ENCODE results near the gene ANGPTL1.

ANGPTL1 gene, protein sequence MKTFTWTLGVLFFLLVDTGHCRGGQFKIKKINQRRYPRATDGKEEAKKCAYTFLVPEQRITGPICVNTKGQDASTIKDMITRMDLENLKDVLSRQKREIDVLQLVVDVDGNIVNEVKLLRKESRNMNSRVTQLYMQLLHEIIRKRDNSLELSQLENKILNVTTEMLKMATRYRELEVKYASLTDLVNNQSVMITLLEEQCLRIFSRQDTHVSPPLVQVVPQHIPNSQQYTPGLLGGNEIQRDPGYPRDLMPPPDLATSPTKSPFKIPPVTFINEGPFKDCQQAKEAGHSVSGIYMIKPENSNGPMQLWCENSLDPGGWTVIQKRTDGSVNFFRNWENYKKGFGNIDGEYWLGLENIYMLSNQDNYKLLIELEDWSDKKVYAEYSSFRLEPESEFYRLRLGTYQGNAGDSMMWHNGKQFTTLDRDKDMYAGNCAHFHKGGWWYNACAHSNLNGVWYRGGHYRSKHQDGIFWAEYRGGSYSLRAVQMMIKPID

DNA sequence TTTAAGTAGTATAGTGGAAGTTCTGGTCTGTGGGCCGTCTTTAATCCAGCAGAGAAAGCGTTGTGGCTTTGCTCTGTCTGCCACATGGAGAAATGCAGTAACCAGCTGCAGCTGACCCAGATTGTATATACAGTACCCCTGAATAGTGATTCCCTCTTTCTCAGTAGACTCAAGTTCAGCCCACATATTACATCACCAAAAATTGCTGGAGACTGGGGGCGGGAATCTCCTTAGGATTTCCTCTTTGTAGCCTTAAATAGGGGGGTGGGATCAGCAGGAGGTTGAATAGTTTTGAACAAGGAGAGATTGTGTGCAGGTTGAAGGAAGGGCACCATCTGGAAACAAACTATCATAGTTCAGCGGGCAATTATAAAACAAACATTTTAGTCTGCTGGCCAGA lies at the start of gene ANGPTL1:
TSS of gene ANGPTL1 (minus strand) at position 134 of the 400 bp plus-strand sequence. CDS start 5,301 bp downstream, outside the sequence.
- in situ Hi-C loops (cut with MboI; ENCODE audit: low sequenced_read_pairs): no loop called here

DNA sequence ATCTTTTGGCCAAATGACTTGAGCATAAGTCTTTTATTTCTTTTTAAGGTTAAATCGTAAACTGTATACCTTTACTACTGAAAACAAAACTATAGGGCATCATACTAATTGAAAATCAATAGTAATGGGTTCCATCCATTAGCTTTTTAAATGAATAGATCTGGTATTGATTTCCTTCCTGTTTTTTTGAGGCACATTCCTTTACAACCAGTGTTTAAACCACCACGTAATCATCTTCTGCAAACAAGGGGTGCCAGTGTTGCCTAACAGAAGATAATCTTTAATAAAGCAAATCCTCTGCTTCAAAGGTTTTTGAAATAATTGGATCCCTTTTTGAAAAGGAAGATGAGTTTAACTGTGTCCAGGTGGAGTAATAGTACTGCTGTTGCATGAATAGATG lies 48.7 kb upstream of the ANGPTL1 start:
- in situ Hi-C loops (cut with MboI; ENCODE audit: low sequenced_read_pairs): no loop called here

DNA sequence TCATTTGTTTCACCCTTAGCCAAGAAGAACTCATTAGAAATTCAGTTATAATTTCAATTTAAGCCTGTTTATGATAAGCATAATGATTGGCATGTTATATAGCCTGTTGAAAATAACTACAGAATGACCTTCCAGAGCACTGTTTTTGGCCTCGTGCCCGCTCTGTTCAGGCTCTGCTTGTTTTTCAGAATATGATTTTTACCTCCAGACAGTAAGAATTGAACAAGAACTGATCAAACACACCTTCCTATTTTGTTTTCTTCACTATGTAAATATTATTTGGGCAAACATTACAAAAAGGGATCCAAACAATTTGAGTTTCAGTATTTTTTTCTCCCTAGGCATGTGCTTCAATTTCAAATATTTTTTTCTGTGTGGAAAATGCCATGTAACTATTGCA lies 48.1 kb upstream of the ANGPTL1 start:
- in situ Hi-C loops (cut with MboI; ENCODE audit: low sequenced_read_pairs): no loop called here

DNA sequence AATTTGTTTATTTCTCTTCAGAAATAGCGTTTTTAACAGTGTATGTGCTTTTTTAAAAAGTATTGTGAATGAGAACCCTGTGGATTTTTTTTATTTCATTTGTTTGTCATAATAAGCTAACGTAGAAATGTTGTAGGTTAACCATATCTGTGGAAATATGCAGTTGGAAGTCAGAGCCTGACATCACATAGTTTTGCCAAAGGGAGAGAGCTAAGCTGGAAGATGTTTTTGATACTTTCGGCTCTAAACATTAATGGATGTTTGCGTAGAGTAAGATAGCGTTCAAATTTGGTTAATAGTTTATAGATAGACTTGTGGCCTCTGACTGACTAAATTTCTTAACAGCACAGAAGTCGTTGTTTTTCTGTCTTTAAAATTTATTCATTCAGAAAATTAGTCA lies 47.4 kb upstream of the ANGPTL1 start:
- in situ Hi-C loops (cut with MboI; ENCODE audit: low sequenced_read_pairs): no loop called here

DNA sequence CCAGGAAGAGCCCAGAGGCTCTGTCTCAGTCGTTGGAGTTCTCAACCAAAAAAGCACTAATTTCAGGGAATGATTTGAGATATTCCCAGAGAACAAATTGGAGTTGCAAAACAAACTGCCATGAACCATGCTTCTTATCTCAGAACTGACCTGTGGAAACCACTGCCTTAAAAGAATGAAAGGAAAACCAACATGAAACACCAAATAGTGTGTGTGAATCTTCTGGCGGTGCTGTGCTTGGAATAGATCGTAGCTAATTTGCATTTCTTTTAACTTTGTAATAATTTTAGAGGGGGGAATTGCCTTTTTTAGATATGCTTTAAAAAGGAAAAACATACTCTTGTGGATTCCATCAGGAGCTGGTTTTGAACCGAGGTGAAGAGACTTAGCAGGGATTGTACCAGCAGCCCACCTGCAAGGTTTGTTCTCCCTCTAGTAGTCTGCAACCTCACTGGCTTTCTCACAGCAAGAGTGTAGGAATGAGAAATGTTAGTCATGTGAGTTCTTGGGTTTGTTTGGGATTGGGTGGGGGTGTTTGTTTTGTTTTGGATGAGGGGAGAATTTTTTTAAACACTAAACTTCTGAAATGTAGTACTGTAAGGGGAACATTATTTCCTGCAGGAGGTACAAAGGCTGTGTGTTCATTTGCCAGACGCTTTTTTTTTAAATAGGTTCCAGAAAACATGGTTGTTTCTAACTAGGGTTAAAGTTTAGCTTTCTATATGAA lies 45.7 kb upstream of the ANGPTL1 start:
- in situ Hi-C loops (cut with MboI; ENCODE audit: low sequenced_read_pairs): no loop called here

DNA sequence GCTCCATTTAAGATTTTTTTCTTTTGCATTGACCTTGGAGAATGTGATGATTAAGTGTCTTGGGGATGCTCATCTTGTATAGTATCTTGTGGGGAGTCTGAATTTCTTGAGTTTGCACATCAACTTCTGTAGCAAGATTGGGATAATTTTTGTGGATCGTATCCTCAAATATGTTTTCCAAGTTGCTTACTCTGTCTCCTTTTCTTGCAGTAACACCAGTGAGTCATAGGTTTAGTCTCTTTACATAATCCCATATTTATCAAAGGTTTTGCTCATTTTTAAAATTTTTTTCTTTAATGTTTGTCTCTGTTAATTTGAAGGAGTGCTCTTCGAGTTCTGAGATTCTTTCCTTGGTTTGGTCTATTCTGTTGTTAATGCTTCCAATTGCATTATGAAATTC lies 41.7 kb upstream of the ANGPTL1 start:
- in situ Hi-C loops (cut with MboI; ENCODE audit: low sequenced_read_pairs): no loop called here

DNA sequence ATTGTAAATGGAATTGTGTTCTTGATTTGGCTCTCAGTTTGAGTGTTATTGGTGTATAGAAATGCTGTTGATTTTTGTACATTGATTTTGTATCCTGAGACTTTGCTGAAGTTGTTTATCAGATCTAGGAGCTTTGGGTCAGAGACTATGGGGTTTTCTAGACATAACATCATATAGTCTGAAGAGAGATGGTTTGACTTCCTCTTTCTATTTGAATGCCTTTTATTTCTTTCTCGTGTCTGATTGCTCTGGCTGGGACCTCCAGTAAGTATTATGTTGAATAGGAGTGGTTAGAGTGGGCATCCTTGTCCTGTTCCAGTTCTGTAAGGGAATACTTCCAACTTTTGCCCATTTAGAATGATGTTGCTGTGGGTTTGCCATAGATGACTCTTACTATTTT lies 39.1 kb upstream of the ANGPTL1 start:
- in situ Hi-C loops (cut with MboI; ENCODE audit: low sequenced_read_pairs): no loop called here

DNA sequence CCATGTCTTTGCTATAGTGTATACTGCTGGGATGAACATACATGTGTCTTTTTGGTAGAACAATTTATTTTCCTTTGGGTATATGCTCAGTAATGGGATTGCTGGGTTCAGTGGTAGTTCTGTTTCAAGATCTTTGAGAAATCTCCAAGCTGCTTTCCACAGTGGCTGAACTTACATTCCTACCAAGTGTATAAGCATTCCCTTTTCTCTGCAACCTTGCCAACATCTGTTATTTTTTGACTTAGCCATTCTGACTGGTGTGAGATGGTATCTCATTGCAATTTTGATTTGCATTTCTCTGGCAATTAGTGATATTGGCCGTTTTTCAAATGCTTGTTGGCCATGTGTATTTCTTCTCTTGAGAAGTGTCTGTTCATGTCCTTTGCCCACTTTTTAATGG lies 37.5 kb upstream of the ANGPTL1 start:
- in situ Hi-C loops (cut with MboI; ENCODE audit: low sequenced_read_pairs): no loop called here

DNA sequence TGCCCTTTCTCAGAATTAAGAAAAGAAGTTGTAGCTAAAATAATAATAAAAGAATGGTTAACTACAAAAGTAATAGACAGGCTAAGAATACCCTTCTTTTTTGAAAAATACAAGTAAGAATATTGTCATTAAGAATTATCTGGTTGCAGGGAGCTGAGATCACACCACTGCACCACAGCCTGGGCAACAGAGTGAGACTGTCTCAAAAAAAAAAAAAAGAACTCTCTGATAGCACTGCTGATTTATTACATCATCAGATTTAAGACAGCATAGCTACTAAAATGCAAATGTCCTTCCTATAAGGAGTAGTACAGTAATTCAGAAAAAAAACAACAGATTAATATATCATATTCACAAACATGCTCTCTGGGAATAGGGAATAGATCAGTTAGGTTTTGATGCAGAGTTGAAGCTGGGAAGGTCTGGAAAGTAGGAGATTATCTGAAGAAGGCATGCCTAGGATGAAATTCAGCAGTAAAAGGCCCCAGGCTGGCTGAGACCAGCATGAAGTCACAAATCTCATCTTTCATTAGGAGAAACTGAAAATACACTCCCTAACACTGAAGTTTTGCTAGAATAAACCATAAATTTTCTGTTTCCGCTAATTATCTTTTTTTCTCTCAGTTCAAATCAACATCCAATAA lies 30.7 kb upstream of the ANGPTL1 start:
- in situ Hi-C loops (cut with MboI; ENCODE audit: low sequenced_read_pairs): no loop called here

DNA sequence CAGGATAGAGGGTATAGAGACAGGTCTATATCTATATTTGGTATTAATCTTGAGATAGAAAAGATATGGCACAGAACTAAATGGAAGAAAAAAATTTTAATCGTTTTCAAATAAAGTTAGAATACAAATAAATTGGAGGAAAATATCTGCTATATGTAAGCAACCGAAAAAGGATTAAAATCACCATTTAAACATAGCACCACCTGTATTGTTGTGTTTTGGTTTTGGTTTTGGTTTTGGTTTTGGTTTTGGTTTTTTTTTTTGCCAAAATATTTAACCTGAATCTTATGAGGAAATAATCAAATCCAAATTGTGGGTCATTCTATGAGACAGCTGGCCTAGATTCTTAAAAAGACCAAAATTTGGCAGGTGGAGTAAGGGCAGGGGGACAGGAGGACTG lies 28.5 kb upstream of the ANGPTL1 start:
- in situ Hi-C loops (cut with MboI; ENCODE audit: low sequenced_read_pairs): no loop called here

DNA sequence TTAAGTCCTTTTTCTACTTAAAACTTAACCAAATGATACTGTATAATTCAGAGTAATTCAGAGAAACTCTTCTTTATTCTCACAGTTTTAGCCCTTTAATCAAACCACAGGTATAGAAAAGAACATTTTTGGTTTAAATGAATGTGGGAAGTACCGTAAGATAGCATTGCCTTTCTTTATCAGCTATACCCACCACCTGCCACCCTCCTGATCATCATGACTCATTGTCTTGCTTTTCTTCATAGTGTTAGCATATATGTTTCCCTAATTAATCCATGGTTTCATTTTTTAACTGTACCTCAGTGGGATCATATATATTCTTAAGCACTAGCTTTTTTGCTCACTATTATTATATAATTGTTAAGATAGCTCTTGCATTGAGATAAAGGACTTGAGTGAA lies 27.5 kb upstream of the ANGPTL1 start:
- in situ Hi-C loops (cut with MboI; ENCODE audit: low sequenced_read_pairs): no loop called here

DNA sequence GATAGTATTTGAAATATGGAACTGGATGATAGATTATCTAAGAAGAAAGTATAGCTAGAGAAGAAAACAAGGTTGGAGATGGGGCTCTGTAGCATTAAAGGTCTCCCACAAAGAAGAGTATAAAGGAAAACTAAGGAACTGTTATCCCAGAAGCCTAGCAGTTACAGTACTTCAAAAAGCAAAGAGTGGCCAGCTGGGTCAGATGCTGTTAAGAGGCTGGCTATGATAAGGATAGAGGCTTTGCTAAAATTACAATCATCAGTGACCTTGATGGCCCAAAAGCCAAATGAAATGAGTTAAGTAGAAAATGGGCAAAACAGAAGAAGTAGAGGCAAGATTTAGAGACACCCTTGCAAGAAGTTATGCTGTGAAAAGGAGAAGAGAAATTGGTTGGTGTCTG lies 25.1 kb upstream of the ANGPTL1 start:
- in situ Hi-C loops (cut with MboI; ENCODE audit: low sequenced_read_pairs): no loop called here

DNA sequence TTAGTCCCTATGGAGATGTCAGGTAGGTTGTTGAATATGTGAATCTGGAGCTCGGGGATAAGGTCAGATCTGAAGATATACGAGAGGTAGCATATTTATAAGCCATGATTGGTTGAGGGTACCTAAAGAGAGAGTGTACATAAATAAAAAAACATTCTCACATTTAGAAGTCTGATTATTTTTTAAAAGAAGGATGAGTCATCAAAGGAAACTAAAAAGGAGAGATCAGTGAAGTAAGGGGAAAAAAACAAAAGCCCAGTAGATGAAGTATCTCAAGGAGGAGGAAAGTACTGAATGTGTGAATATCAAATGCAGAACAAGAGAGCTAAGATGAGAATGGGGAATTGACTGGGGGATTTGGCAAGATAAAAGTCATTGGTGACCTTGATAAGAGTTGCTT lies 15.7 kb upstream of the ANGPTL1 start:
- in situ Hi-C loops (cut with MboI; ENCODE audit: low sequenced_read_pairs): no loop called here

DNA sequence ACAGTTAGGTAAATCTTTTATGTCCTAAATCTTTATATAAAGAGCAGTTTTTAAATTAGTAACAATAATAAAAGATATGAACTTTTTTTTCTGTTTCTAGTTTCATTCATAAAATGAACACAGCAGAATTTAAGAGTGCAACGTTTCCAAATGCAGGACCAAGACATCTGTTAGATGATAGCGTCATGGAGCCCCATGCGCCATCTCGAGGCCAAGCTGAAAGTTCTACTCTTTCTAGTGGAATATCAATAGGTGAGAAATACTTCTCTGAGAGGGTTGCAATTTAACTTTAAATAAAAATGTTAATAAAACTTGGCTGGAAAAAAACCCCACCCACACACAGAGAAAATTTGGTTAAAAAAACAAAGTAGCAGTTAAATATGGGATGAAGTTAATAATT lies 15.0 kb upstream of the ANGPTL1 start:
- in situ Hi-C loops (cut with MboI; ENCODE audit: low sequenced_read_pairs): no loop called here

DNA sequence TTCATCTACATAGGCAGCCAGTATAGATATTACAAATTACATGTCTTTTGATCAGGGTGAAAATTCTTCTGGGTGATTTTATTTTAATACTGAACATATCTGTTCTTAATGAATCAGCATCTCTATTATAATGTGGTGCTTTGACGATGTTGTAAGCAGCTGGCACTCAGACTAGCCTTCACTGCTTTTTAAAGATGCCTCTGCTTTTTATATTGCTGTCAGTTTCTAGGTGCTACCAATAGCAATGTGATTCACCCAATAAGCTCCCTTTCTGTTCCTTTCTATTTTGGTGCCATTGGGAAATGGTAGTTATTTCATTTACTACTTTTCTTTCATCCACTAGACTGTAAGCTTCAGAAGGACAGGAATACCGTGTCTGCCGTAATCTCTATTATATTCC lies 11.1 kb upstream of the ANGPTL1 start:
- in situ Hi-C loops (cut with MboI; ENCODE audit: low sequenced_read_pairs): no loop called here

DNA sequence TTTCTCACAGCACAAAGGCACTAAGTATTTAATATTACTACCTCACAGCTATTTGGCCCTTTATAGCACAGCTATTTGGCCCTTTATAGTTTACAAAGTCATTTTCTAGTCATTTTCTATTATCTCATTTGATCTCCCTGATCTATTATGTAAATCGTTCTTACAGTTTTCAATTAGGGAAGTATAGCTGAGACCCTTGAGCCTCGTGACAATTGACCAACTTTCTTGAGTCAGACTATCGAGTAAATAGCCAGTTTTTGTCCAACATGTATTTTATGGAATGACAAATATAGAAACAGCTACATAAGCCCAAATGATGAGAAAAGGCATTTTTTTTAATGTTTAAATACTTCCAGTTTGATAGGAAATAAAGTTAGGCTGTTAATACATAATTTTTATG lies 7.0 kb upstream of the ANGPTL1 start:
- in situ Hi-C loops (cut with MboI; ENCODE audit: low sequenced_read_pairs): no loop called here

DNA sequence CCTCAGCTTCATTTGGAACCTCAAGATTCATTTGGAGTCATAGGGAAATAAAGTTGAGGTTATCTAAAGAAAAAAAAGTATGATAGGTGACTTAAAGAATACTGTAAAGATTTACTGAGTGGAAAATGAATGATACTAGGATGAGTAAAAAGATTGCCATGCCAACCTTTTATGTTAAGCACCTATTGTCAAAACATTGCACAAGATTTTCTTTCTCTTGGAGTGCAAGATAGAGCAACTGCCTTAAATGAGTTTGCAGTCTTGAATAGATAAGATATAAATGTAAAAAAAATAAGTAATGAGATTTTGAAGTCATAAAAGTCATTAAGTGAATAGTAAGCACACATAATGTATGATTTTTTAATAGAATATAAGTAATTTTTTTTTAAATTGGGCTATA lies 5.1 kb upstream of the ANGPTL1 start:
- in situ Hi-C loops (cut with MboI; ENCODE audit: low sequenced_read_pairs): no loop called here

DNA sequence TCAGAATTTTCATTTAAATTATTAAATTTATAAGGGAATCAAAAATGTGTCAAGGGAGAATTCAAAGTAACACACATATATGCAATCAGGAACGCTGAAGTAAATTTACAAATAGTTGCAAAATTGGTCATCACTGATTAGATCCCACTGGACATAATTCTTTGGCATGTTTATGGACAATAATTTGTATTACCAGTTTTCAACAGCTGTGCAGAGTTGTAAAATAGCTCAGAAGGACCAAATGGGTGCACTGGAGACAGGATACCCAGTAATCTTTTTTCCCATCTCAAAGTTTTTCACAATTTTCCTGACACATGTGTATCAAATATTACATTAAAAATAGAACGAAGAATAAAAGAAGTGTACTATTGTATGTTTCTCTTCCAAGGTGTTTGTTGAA lies 4.1 kb upstream of the ANGPTL1 start:
- in situ Hi-C loops (cut with MboI; ENCODE audit: low sequenced_read_pairs): no loop called here

DNA sequence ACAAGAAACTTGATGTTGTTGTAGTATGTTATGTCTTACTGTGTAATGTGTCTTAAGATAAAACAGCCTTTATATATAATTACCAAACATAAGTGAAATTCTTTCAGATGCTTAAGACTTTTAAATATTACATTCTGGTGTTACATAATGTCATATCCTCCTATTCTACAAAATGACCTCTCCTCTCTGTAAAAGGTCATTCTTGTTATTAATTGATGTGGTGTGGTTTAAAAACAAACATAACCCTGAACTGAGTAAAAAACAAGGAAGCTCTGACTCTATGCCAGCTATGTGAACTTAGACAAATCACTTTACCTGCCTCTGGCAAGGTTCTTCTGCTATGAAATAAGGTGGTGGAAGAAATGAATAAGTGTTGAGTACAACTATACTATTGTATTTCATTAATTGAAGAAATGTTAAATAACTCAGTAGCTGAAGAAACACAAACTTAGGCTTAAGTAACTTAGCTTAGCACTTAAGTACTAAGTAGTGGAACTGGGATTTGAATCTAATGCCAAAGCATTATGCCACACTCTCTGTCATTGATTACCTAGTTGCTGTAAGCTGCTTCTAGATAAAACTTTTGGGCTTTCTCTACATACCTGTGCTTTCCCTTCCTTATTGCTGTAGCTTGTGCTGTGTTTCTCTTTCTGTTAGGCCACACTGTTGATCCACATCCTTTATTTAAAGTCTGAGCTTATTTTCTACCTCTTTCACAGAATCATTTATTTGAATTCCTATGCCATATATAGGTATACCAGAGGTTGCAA lies 859 bp upstream of the ANGPTL1 start:
- in situ Hi-C loops (cut with MboI; ENCODE audit: low sequenced_read_pairs): no loop called here

DNA sequence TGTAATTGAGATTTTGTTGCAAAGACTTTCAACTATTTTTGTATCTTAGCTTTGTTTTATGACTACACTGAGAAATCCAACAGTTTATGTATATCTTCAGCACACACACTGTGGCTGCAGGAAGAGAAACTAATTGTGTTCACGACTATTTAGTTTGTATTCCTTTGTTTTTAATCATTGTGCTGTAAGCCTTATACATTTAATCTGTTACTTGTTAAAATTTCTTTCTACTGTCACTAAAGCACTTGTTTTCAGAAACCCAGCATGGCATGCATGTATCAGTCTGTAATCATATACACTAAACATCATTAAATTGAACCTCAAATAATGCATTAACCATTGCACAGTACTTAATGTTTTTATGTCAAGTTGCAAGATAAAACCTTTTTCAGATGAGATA lies 656 bp downstream of the ANGPTL1 start:
- in situ Hi-C loops (cut with MboI; ENCODE audit: low sequenced_read_pairs): no loop called here

DNA sequence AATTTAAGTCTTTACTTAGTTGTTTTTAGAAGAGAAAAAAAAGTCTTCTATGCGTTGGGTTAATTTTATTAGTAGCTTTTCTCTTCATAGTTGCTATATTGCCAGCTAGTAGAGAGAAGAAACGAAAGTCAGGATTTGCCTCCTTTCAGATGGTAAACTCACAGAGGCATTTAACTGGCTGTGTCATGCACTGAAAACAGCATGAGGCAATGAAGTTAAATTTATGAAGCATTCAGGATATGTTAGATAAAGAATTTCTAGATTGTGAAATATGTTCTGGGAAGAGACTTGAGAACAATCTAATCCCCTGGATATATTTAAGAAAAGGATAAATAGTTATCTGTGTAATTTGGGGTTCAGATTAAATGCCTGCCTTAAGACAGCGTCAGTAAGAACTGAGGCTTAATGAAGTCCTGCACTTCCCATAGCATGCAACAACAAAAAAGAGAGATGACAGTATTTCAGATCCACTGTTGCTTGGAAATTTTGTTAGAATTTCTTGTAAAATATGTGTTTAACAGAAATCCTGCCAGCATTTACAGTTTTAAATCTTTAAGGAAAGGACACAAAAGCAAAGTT lies 1.7 kb downstream of the ANGPTL1 start:
- in situ Hi-C loops (cut with MboI; ENCODE audit: low sequenced_read_pairs): no loop called here

All from hTERT RPE-1 (cell line).